Heart left ventricle (tissue), 16 donors: ENCODE data around the gene GPRIN2. TPM values are rescaled to one million over a fixed set of nuclear protein-coding genes. Genes with fewer than 3 reads are reported as not detected.
"Not testable (repeated sequence)": the region's sequence is repeated elsewhere in the genome, so short reads cannot be mapped to it uniquely, and the experiment has no call there.

Experiments
- ATAC-seq, 4 donors: fragments of 200-7000 bp; cut with Tn5 transposase; one replicate each; pipeline ENCODE4 v1.9.1; 2020 to 2022; ENCODE audit warnings: moderate library complexity in 4 of 4, mild to moderate bottlenecking in 3 of 4, moderate number of reproducible peaks in 1 of 4
- DNase-seq, 5 donors: peaks; one replicate each; pipeline ENCODE4 v3.0.0-alpha.2; 2020
- H3K27ac ChIP-seq, 12 donors: fragments of 200-600 bp; sonication (generic) in 4 of 12; one replicate each; pipeline versions ENCODE4 v1.5.0 to v1.8.0; 2016 to 2022; ENCODE audit warnings: mild to moderate bottlenecking in 2 of 12
- H3K27me3 ChIP-seq, 9 donors: fragments of 200-600 bp; sonication (generic) in 2 of 9; one replicate each; pipeline versions ENCODE4 v1.5.1 to v1.8.0; 2016 to 2022; ENCODE audit warnings: mild to moderate bottlenecking in 3 of 9
- H3K36me3 ChIP-seq, 9 donors: fragments of 200-600 bp; sonication (generic) in 2 of 9; one replicate each; pipeline versions ENCODE4 v1.5.0 to v1.8.0; 2018 to 2022; ENCODE audit warnings: mild to moderate bottlenecking in 2 of 9
- H3K4me1 ChIP-seq, 12 donors: fragments of 200-600 bp; sonication (generic) in 4 of 12; one replicate each; pipeline versions ENCODE4 v1.5.0 to v1.8.0; 2016 to 2022; ENCODE audit warnings: mild to moderate bottlenecking in 3 of 12
- H3K4me3 ChIP-seq, 12 donors: fragments of 200-600 bp; sonication (generic) in 4 of 12; one replicate each; pipeline versions ENCODE4 v1.5.0 to v1.8.0; 2017 to 2022; ENCODE audit warnings: mild to moderate bottlenecking in 9 of 12, moderate library complexity in 4 of 12
- H3K9me3 ChIP-seq, 12 donors: fragments of 200-600 bp; sonication (generic) in 4 of 12; one replicate each; pipeline versions ENCODE4 v1.5.0 to v1.8.0; 2016 to 2022; ENCODE audit warnings: mild to moderate bottlenecking in 1 of 12
- POLR2A ChIP-seq, 2 donors: fragments of 450-650 bp; IDR thresholded peaks; one replicate each; pipeline ENCODE4 v1.6.1; 2017; ENCODE audit warnings: antibody characterized with exemption in 2 of 2, mild to moderate bottlenecking in 2 of 2, moderate library complexity in 2 of 2
- WGBS, 4 donors: extraction: QIAGEN DNeasy Blood & Tissue Kit in 2 of 4; methylation state at CpG; one replicate each; pipeline versions ENCODE4 v1.1.5 to v1.1.7; 2013 to 2018; 5-methylcytosine and 5-hydroxymethylcytosine counted together
- intact Hi-C, 10 donors: fragments of 100-400 bp; cut with DNase I; formaldehyde crosslinking; loops; one replicate each; pipeline versions ENCODE4 v1.11.1 to v1.14.2; 2022
- polyA plus RNA-seq, 2 donors: library from polyadenylated mRNA; stranded (reverse); fragments of 200-250 nt; gene quantifications; one replicate each; pipeline ENCODE4 v1.2.3, GENCODE V29; 2013
- total RNA-seq, 9 donors: library from RNA; depleted of rRNA in 2 of 9; stranded (reverse); fragments of >200 nt in 2 of 9; fragmentation: NEBNext Ultra II Directional in 3 of 9; extraction: Animal tissue kit (Norgen Biotek cat#: 25700) in 3 of 9; gene quantifications; one replicate each; pipeline versions ENCODE4 v1.1.0 to v1.2.4, GENCODE V29; 2016 to 2023
- TF ChIP-seq, protein P1 (sequence below), 12 donors: fragments of 200-600 bp; sonication (generic) in 4 of 12; IDR thresholded peaks; one replicate each; pipeline versions ENCODE4 v1.5.0 to v1.8.0; 2018 to 2022; ENCODE audit warnings: antibody characterized with exemption in 12 of 12, mild to moderate bottlenecking in 5 of 12
- donor health status: ischemic (EF 13 %, LVEDD 7.1; RV severe dilation, severe dysfunction).
- donor health status: healthy with polysubstance abuse.
- donor health status: DM: no; HTN: yes; CAD: no.
- donor health status: DM: no; HTN: no; CAD: no.
- donor health status: ischemic (EF 25% LVEDD 6.9; RV normal size, moderate dysfunction).
- donor health status: ischemic (EF 25% LVEDD 5.7; RV mildly dilated, moderate dysfunction).
- donor health status: healthy.
- donor health status: DM: yes; HTN: yes; CAD: no.
- donor health status: ischemic (EF 35%, LVEDD 5.7; RV mildly dilated, moderate dysfunction).
- donor health status: nonischemic (EF 11% LVEDD 7.7; RV severe dilation, severe dysfunction).
- donor health status: DM: yes; HTN: yes; CAD: no.
- donor health status: PGD.
- donor health status: ischemic (EF 29% LVEDD 5.4; RV normal size, mild dysfunction).
- donor health status: nonischemic (EF 23%, LVEDD 6.1; RV moderate dilation, normal function).

Gene GPRIN2
- total and polyA plus RNA-seq, 11 donors, result 0.50 TPM; not detected in 10

GRCh38 chr10:46572765-46573164 is 16.3 kb upstream of the GPRIN2 start:
- H3K27ac ChIP-seq, H3K27me3 ChIP-seq, intact Hi-C loops, H3K4me1 ChIP-seq, H3K9me3 ChIP-seq, H3K36me3 ChIP-seq, H3K4me3 ChIP-seq: not testable (repeated sequence)
- 30 to 49% (median 39%) methylated on average over 2 to 3 of the region's 4 CpGs for WGBS, 4 donors
- DNase-seq, result peak in 2 of 5 donors; percentile 23 to 50
- peak; percentile 18 to 79 (median 45) for ATAC-seq

DNA sequence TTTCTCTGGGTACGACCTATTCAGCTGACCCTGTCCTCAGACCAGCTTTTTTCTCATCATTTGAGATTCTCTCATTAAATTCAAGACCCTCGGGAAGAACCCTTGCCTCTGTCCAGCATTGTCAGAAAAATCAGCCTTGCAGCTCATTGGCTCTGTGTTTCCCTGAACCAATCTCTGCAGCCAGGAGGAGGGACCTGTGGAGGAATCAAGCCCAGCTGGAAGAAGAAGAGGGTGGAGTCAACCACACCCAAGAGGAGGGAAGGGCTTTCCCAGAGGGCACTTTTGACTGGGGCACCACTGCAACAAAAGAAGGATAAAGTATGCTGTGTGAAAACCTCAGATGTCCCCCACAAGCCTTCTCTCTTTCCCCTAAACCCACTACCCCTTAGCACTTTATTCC is 14.2 kb upstream of the GPRIN2 start:
- DNase-seq, H3K4me3 ChIP-seq, ATAC-seq, H3K9me3 ChIP-seq, H3K27ac ChIP-seq, intact Hi-C loops, H3K27me3 ChIP-seq, H3K36me3 ChIP-seq, H3K4me1 ChIP-seq: not testable (repeated sequence)
- WGBS, 4 donors, result no CpG with 5 or more reads among the region's 2 CpGs

- H3K27ac ChIP-seq, H3K36me3 ChIP-seq, ATAC-seq, H3K4me3 ChIP-seq, DNase-seq, H3K9me3 ChIP-seq, intact Hi-C loops, H3K27me3 ChIP-seq, H3K4me1 ChIP-seq: not testable (repeated sequence)
- WGBS, 4 donors, result 91 to 100% (median 99%) methylated on average over 1 to 4 of the region's 9 CpGs
Measured at GRCh38 chr10:46567151-46567550, 10.7 kb upstream of the GPRIN2 start.

- H3K27me3 ChIP-seq, H3K4me3 ChIP-seq, H3K9me3 ChIP-seq, H3K36me3 ChIP-seq, intact Hi-C loops, H3K4me1 ChIP-seq, H3K27ac ChIP-seq: not testable (repeated sequence)
- peak; percentile 41 to 68 (median 52) for DNase-seq
- ATAC-seq, result peak; percentile 79 to 93 (median 88)
- TF ChIP-seq, protein P1, sequence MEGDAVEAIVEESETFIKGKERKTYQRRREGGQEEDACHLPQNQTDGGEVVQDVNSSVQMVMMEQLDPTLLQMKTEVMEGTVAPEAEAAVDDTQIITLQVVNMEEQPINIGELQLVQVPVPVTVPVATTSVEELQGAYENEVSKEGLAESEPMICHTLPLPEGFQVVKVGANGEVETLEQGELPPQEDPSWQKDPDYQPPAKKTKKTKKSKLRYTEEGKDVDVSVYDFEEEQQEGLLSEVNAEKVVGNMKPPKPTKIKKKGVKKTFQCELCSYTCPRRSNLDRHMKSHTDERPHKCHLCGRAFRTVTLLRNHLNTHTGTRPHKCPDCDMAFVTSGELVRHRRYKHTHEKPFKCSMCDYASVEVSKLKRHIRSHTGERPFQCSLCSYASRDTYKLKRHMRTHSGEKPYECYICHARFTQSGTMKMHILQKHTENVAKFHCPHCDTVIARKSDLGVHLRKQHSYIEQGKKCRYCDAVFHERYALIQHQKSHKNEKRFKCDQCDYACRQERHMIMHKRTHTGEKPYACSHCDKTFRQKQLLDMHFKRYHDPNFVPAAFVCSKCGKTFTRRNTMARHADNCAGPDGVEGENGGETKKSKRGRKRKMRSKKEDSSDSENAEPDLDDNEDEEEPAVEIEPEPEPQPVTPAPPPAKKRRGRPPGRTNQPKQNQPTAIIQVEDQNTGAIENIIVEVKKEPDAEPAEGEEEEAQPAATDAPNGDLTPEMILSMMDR (IDR thresholded peaks at IDR 0.05), result peak; percentile 38 to 71 (median 56)
- 11 to 18% (median 14%) methylated on average over 4 of the region's 6 CpGs for WGBS, 4 donors
Measured at GRCh38 chr10:46565591-46566332, 9.3 kb upstream of the GPRIN2 start.

DNA sequence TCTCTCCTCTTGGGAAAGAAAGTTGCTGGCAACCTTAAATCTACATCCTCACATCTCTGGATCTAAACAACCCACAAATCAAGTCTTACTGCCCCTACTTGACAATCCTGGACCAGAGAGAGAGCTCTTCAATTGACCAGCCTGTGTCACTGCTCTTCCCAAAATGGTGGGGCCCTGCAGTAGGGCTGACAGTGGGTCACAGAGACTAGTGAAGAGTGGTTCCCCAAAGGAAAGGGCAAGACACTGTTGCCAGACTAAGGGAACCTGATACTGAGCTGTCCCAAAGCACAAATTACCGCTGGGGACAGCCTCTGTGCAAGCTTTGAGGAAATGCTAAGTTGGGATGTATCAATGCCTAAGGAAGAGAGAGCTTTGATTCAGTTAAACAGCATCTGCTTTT is 4.5 kb upstream of the GPRIN2 start:
- TF ChIP-seq POLR2A (IDR thresholded peaks at IDR 0.05), result no peak
- TF ChIP-seq, protein P1 (IDR thresholded peaks at IDR 0.05), result no peak
- ATAC-seq (no peak), DNase-seq (peak in 2 of 5 donors; percentile 4 to 35)
- H3K4me3 ChIP-seq, result no peak overlapping the region
- no peaks in the 10 kb centered on the region for H3K9me3 ChIP-seq
- peaks cover 0 to 10% (median 3%) of the 10 kb centered on the region in 12 donors for H3K4me1 ChIP-seq
- H3K27ac ChIP-seq, result no peak overlapping the region
- H3K27me3 ChIP-seq, result peaks cover 30 to 53% (median 40%) of the 10 kb centered on the region in 9 donors
- no peaks in the 10 kb centered on the region for H3K36me3 ChIP-seq
- 46 to 79% (median 61%) methylated on average over 1 of the region's 1 CpG for WGBS, 4 donors
- intact Hi-C loops, result no loop called here

- H3K9me3 ChIP-seq, result no peaks in the 10 kb centered on the region
- no peak overlapping the region for H3K27ac ChIP-seq
- WGBS, 4 donors, result 70 to 80% (median 77%) methylated on average over 5 of the region's 5 CpGs
- peaks cover 36 to 59% (median 46%) of the 10 kb centered on the region in 9 donors for H3K27me3 ChIP-seq
- intact Hi-C loops, result no loop called here
- peak in 4 of 5 donors; percentile 7 to 40 (median 12) for DNase-seq
- ATAC-seq, result no peak
- no peaks in the 10 kb centered on the region for H3K36me3 ChIP-seq
- no peak for TF ChIP-seq POLR2A (IDR thresholded peaks at IDR 0.05)
- TF ChIP-seq, protein P1 (IDR thresholded peaks at IDR 0.05), result no peak
- H3K4me1 ChIP-seq, result peaks cover 0 to 13% (median 3%) of the 10 kb centered on the region in 12 donors
- no peak overlapping the region for H3K4me3 ChIP-seq
Measured at GRCh38 chr10:46560381-46560780, 3.9 kb upstream of the GPRIN2 start.
